Measurements from ENCODE around the gene LGR6. TPM values are rescaled to one million over a fixed set of nuclear protein-coding genes. Genes with fewer than 3 reads are reported as not detected.

Gene LGR6
- polyA plus RNA-seq, 1 donor from 2014 or later, result not detected

DNA sequence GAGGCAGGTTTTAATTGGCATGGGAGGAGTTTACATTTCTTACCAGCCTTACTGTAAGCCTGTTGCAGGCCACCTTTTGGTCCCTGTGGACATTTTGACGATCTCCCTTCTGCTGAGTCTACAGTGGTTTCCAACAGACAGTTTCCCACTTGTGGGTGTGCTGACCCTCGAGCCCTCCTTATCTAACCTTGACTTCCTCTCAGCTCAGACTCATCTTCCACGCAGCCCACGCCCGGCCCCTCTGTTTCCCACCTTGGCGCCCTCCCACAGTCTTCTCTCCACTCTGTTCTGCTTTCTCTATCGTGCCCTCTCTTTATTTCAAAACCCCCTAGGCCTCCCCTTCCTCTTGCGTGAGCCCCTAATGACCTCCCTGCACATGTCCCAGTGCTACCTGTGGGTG lies 43.0 kb upstream of the LGR6 start:
- Histone ChIP-seq H4K20me1 (ENCODE audit: insufficient read depth) (no peaks in the 10 kb centered on the region), H3K79me2 (replicated peaks; ENCODE audit: insufficient read depth, low read length) (no peaks in the 10 kb centered on the region), H3F3A (ENCODE audit: insufficient read depth, low read length, poor library complexity, severe bottlenecking) (no peaks in the 10 kb centered on the region), H3K9ac (ENCODE audit: low read length) (no peak overlapping the region), H2AFZ (ENCODE audit: low read depth, low read length) (no peak overlapping the region), H3K36me3 (ENCODE audit: insufficient read depth, low read length) (no peaks in the 10 kb centered on the region), H3K27ac (ENCODE audit: low read length) (no peak overlapping the region), H3K9me3 (ENCODE audit: low read length) (no peaks in the 10 kb centered on the region), H3K27me3 (ENCODE audit: insufficient read depth, low read depth, low read length) (no peaks in the 10 kb centered on the region), H3K9me2 (ENCODE audit: insufficient read depth, low read length) (no peaks in the 10 kb centered on the region), H3K4me2 (ENCODE audit: low read length) (no peak overlapping the region), H3K4me3 (ENCODE audit: low read length) (no peak overlapping the region)
- TF ChIP-seq EP300 (conservative IDR thresholded peaks at IDR 0.05; ENCODE audit: poor library complexity, severe bottlenecking), result no peak
- no peak for TF ChIP-seq CTCF (IDR thresholded peaks at IDR 0.05; ENCODE audit: poor library complexity, severe bottlenecking)
- no peak for TF ChIP-seq POLR2AphosphoS5 (IDR thresholded peaks at IDR 0.05)

DNA sequence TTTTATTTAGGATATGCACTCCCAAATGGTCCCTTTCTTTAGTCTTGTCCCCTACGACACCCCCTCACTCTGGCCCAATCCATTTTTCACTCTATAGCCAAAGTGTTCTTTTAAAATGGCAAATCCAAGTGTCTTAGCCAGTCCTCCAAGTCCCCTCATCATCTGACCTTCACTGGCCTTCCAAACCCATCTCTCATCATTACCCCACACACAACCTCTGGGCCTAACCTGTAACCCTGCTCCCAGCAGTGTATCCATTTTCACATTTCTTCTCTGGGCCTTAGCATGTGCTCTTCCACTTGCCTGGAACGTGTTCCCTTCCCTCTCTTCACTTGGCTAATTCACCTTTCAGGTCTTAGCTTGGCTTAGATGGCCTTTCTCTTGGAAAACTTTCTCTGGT lies 42.6 kb upstream of the LGR6 start:
- H3K4me3 ChIP-seq (ENCODE audit: low read length), result no peak overlapping the region
- no peaks in the 10 kb centered on the region for H3K27me3 ChIP-seq (ENCODE audit: insufficient read depth, low read depth, low read length)
- no peak overlapping the region for H2AFZ ChIP-seq (ENCODE audit: low read depth, low read length)
- no peak overlapping the region for H3K27ac ChIP-seq (ENCODE audit: low read length)
- no peak overlapping the region for H3K9ac ChIP-seq (ENCODE audit: low read length)
- H3K4me2 ChIP-seq (ENCODE audit: low read length), result no peak overlapping the region
- no peaks in the 10 kb centered on the region for H4K20me1 ChIP-seq (ENCODE audit: insufficient read depth)
- TF ChIP-seq, protein P1, sequence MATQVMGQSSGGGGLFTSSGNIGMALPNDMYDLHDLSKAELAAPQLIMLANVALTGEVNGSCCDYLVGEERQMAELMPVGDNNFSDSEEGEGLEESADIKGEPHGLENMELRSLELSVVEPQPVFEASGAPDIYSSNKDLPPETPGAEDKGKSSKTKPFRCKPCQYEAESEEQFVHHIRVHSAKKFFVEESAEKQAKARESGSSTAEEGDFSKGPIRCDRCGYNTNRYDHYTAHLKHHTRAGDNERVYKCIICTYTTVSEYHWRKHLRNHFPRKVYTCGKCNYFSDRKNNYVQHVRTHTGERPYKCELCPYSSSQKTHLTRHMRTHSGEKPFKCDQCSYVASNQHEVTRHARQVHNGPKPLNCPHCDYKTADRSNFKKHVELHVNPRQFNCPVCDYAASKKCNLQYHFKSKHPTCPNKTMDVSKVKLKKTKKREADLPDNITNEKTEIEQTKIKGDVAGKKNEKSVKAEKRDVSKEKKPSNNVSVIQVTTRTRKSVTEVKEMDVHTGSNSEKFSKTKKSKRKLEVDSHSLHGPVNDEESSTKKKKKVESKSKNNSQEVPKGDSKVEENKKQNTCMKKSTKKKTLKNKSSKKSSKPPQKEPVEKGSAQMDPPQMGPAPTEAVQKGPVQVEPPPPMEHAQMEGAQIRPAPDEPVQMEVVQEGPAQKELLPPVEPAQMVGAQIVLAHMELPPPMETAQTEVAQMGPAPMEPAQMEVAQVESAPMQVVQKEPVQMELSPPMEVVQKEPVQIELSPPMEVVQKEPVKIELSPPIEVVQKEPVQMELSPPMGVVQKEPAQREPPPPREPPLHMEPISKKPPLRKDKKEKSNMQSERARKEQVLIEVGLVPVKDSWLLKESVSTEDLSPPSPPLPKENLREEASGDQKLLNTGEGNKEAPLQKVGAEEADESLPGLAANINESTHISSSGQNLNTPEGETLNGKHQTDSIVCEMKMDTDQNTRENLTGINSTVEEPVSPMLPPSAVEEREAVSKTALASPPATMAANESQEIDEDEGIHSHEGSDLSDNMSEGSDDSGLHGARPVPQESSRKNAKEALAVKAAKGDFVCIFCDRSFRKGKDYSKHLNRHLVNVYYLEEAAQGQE (IDR thresholded peaks at IDR 0.05; ENCODE audit: borderline replicate concordance), result no peak
- TF ChIP-seq MXI1 (conservative IDR thresholded peaks at IDR 0.05; ENCODE audit: poor library complexity, severe bottlenecking) (no peak), RAD21 (conservative IDR thresholded peaks at IDR 0.05) (no peak), POLR2AphosphoS5 (IDR thresholded peaks at IDR 0.05) (no peak), TAF1 (IDR thresholded peaks at IDR 0.05; ENCODE audit: low read depth) (no peak), CTCF (IDR thresholded peaks at IDR 0.05; ENCODE audit: poor library complexity, severe bottlenecking) (no peak), EZH2 (IDR thresholded peaks at IDR 0.05; ENCODE audit: borderline replicate concordance, insufficient read depth, low read length, poor library complexity, severe bottlenecking) (no peak), SMC3 (conservative IDR thresholded peaks at IDR 0.05; ENCODE audit: poor library complexity) (no peak), EP300 (conservative IDR thresholded peaks at IDR 0.05; ENCODE audit: poor library complexity, severe bottlenecking) (no peak)
- H3K9me2 ChIP-seq (ENCODE audit: insufficient read depth, low read length), result no peaks in the 10 kb centered on the region
- no peaks in the 10 kb centered on the region for H3K36me3 ChIP-seq (ENCODE audit: insufficient read depth, low read length)
- no peaks in the 10 kb centered on the region for H3K79me2 ChIP-seq (replicated peaks; ENCODE audit: insufficient read depth, low read length)
- H3K9me3 ChIP-seq (ENCODE audit: low read length), result no peaks in the 10 kb centered on the region
- H3F3A ChIP-seq (ENCODE audit: insufficient read depth, low read length, poor library complexity, severe bottlenecking), result no peaks in the 10 kb centered on the region
